Measurements from ENCODE around the gene CFAP410.

CFAP410 gene

DNA sequence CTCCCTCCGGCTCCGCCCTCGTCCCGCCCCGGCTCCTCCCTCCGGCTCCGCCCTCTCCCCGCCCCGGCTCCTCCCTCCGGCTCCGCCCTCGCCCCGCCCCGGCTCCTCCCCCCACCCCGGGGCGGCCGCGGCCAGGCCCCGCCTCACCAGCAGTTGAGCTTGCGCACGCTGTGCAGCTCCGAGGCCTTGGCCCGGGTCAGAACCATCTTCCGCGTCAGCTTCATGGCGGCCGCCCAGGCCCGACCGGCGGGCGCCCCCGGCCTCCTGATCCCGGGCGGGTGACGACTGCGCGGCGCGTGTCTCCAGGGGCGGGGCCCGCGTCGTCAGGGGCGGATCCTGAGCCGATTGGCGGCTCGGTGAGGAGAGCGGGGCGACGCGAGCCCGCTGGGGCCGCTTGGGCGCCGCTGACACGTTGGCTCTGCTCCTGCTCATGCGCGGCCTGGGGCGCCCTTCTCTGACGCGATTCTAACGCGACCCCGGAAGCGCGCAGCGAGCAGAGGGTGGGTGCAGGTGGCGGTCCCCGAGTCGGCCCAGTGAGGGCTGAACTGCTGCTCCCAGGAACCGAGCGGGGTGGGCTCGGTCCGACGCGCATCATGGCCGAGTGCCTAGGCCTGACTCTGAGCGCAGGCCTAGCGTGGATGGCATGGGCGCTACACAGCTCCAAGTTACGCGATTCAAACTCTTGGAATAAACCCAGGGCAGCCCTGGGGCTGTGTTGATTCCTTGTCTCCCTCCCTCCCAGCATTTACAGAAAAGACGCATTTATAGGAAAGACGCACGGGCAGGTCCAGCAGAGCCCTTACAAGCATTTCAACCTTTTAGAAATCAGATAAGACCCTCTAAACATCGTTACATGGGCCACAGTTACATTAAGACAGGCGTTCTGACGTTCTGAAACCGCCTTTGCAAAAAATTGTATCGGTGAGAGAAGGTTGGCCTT, at the start of gene CFAP410:
Gene CFAP410, minus strand, starts transcription at position 420 of the 940 bp plus-strand sequence. Its CDS starts 196 bp downstream, at position 224.
- H3K9me3 ChIP-seq (replicated peaks; ENCODE audit: insufficient read depth, low read length): no peaks in the 10 kb centered on the region

DNA sequence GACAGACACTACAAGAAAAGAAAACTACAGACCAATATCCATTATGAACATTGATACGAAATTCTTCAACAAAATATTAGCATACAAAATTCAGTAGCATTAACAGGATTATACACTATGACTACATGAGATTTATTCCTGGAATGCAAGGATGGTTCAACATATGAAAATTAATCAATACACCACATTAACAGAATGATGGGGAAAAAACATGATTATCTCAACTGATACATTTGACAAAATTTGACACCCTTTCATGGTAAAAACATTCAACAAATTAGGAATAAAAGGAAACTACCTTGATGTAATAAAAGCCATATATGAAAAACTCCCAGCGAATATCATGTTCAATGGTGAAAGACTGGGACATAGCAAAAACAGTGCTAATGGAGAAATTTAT, 45.8 kb upstream of the CFAP410 start:
- TF ChIP-seq EZH2 (optimal IDR thresholded peaks at IDR 0.05; ENCODE audit: low read depth, low read length) (no peak), EZH2phosphoT487 (IDR thresholded peaks at IDR 0.05; ENCODE audit: low read length) (no peak)
- TF ChIP-seq, protein P1, sequence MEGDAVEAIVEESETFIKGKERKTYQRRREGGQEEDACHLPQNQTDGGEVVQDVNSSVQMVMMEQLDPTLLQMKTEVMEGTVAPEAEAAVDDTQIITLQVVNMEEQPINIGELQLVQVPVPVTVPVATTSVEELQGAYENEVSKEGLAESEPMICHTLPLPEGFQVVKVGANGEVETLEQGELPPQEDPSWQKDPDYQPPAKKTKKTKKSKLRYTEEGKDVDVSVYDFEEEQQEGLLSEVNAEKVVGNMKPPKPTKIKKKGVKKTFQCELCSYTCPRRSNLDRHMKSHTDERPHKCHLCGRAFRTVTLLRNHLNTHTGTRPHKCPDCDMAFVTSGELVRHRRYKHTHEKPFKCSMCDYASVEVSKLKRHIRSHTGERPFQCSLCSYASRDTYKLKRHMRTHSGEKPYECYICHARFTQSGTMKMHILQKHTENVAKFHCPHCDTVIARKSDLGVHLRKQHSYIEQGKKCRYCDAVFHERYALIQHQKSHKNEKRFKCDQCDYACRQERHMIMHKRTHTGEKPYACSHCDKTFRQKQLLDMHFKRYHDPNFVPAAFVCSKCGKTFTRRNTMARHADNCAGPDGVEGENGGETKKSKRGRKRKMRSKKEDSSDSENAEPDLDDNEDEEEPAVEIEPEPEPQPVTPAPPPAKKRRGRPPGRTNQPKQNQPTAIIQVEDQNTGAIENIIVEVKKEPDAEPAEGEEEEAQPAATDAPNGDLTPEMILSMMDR (IDR thresholded peaks at IDR 0.05; ENCODE audit: low read length): no peak
- Histone ChIP-seq H3K9me3 (replicated peaks; ENCODE audit: insufficient read depth, low read length) (0 out of 2 replicates have a peak, but pooled peaks cover 5% of the 10 kb centered on the region), H3K36me3 (replicated peaks; ENCODE audit: insufficient read depth, low read length) (no peaks in the 10 kb centered on the region), H3K4me3 (ENCODE audit: low read length) (no peak overlapping the region), H3K27ac (ENCODE audit: low read length) (no peak overlapping the region), H3K9ac (ENCODE audit: low read length) (no peak overlapping the region), H3K9me2 (replicated peaks; ENCODE audit: insufficient read depth, low read length) (no peaks in the 10 kb centered on the region), H4K20me1 (ENCODE audit: insufficient read depth, low read length) (no peaks in the 10 kb centered on the region), H3K79me2 (ENCODE audit: low read length) (no peaks in the 10 kb centered on the region), H2AFZ (ENCODE audit: low read length) (no peak overlapping the region), H3K27me3 (replicated peaks; ENCODE audit: insufficient read depth, low read length) (peaks cover 89% of the 10 kb centered on the region), H3F3A (ENCODE audit: insufficient read depth, low read length) (no peaks in the 10 kb centered on the region), H3K4me2 (ENCODE audit: low read depth, low read length) (no peak overlapping the region), H3K4me1 (ENCODE audit: low read length) (no peaks in the 10 kb centered on the region)
- no peak for DNase-seq

More for the DNA sequence above, at the start of gene CFAP410:
- no peaks in the 10 kb centered on the region for H3K79me2 ChIP-seq (ENCODE audit: low read length)
- no peaks in the 10 kb centered on the region for H3K36me3 ChIP-seq (replicated peaks; ENCODE audit: insufficient read depth, low read length)
- no peaks in the 10 kb centered on the region for H4K20me1 ChIP-seq (ENCODE audit: insufficient read depth, low read length)
- TF ChIP-seq, protein P1 (IDR thresholded peaks at IDR 0.05; ENCODE audit: low read length): no peak
- TF ChIP-seq EZH2phosphoT487 (IDR thresholded peaks at IDR 0.05; ENCODE audit: low read length) (no peak), EZH2 (optimal IDR thresholded peaks at IDR 0.05; ENCODE audit: low read depth, low read length) (no peak)
- peak within 1 kb of the TSS; percentile 94 for H3K27ac ChIP-seq (ENCODE audit: low read length)
- H3K4me3 ChIP-seq (ENCODE audit: low read length): peak within 1 kb of the TSS; percentile 92
- H3F3A ChIP-seq (ENCODE audit: insufficient read depth, low read length): peaks cover 21% of the 10 kb centered on the region
- peak within 1 kb of the TSS; percentile 89 for H3K9ac ChIP-seq (ENCODE audit: low read length)
- no peaks in the 10 kb centered on the region for H3K9me2 ChIP-seq (replicated peaks; ENCODE audit: insufficient read depth, low read length)
- peak within 1 kb of the TSS; percentile 67 for H2AFZ ChIP-seq (ENCODE audit: low read length)
- H3K4me1 ChIP-seq (ENCODE audit: low read length): peaks cover 9% of the 10 kb centered on the region
- H3K27me3 ChIP-seq (replicated peaks; ENCODE audit: insufficient read depth, low read length): peaks cover 33% of the 10 kb centered on the region
- peak; percentile 99 for DNase-seq
- H3K4me2 ChIP-seq (ENCODE audit: low read depth, low read length): peak within 1 kb of the TSS; percentile 83

GRCh38 chr21:44383216-44383615, 44.0 kb upstream of the CFAP410 start:
- Histone ChIP-seq H3K9me3 (replicated peaks; ENCODE audit: insufficient read depth, low read length) (0 out of 2 replicates have a peak, but pooled peaks cover 5% of the 10 kb centered on the region), H3K27ac (ENCODE audit: low read length) (no peak overlapping the region), H4K20me1 (ENCODE audit: insufficient read depth, low read length) (no peaks in the 10 kb centered on the region), H3K79me2 (ENCODE audit: low read length) (no peaks in the 10 kb centered on the region), H3K9ac (ENCODE audit: low read length) (no peak overlapping the region), H3K36me3 (replicated peaks; ENCODE audit: insufficient read depth, low read length) (no peaks in the 10 kb centered on the region), H3K27me3 (replicated peaks; ENCODE audit: insufficient read depth, low read length) (peaks cover 89% of the 10 kb centered on the region), H3K9me2 (replicated peaks; ENCODE audit: insufficient read depth, low read length) (no peaks in the 10 kb centered on the region), H3F3A (ENCODE audit: insufficient read depth, low read length) (no peaks in the 10 kb centered on the region), H3K4me3 (ENCODE audit: low read length) (no peak overlapping the region), H3K4me1 (ENCODE audit: low read length) (no peaks in the 10 kb centered on the region), H2AFZ (ENCODE audit: low read length) (no peak overlapping the region), H3K4me2 (ENCODE audit: low read depth, low read length) (no peak overlapping the region)
- no peak for TF ChIP-seq EZH2 (optimal IDR thresholded peaks at IDR 0.05; ENCODE audit: low read depth, low read length)
- no peak for TF ChIP-seq EZH2phosphoT487 (IDR thresholded peaks at IDR 0.05; ENCODE audit: low read length)
- TF ChIP-seq, protein P1 (IDR thresholded peaks at IDR 0.05; ENCODE audit: low read length): no peak
- DNase-seq: no peak

Data from MM.1S (cell line).